Stimulated activated CD4-positive, alpha-beta T cell treated with anti-CD3 and anti-CD28 coated beads, Interleukin-2, amount 100 ng/mL, for 24 hours (primary cell): Measurements from ENCODE around the gene DGKD.

Experiments used
- DNase-seq, 2 donors: peaks; one replicate each; pipeline ENCODE4 v3.0.0-alpha.2; 2020

The DGKD gene

GRCh38 chr2:233430651-233431050, 76.4 kb downstream of the DGKD start:
- DNase-seq: no peak

- DNase-seq: no peak
These were observed 78.7 kb downstream of the DGKD start for GRCh38 chr2:233433029-233433428.

- DNase-seq: no peak
These were observed 79.5 kb downstream of the DGKD start for GRCh38 chr2:233433794-233434193.

- no peak for DNase-seq
These were observed 80.5 kb downstream of the DGKD start for GRCh38 chr2:233434666-233435330.

GRCh38 chr2:233435436-233436190, 81.3 kb downstream of the DGKD start:
- DNase-seq: no peak

GRCh38 chr2:233436191-233436581, 81.9 kb downstream of the DGKD start:
- no peak for DNase-seq

- DNase-seq: no peak
These were observed 82.6 kb downstream of the DGKD start for GRCh38 chr2:233436691-233437438.

- no peak for DNase-seq
These were observed 83.2 kb downstream of the DGKD start for GRCh38 chr2:233437439-233437955.

GRCh38 chr2:233438573-233439147, 84.4 kb downstream of the DGKD start:
- no peak for DNase-seq

- no peak for DNase-seq
These were observed 84.9 kb downstream of the DGKD start for GRCh38 chr2:233439191-233439590.

- DNase-seq: no peak
These were observed 86.0 kb downstream of the DGKD start for GRCh38 chr2:233440314-233440713.

- no peak for DNase-seq
These were observed 86.4 kb downstream of the DGKD start for GRCh38 chr2:233440714-233441113.

- DNase-seq: no peak
These were observed 87.1 kb downstream of the DGKD start for GRCh38 chr2:233441161-233442027.

- DNase-seq: no peak
These were observed 87.7 kb downstream of the DGKD start for GRCh38 chr2:233442028-233442310.

GRCh38 chr2:233443511-233444183, 89.4 kb downstream of the DGKD start:
- DNase-seq: peak; percentile 86

GRCh38 chr2:233444501-233444900, 90.2 kb downstream of the DGKD start:
- DNase-seq: no peak

GRCh38 chr2:233445152-233445830, 91.0 kb downstream of the DGKD start:
- DNase-seq: no peak

GRCh38 chr2:233446121-233446520, 91.8 kb downstream of the DGKD start:
- DNase-seq: no peak

GRCh38 chr2:233446606-233447305, 92.5 kb downstream of the DGKD start:
- DNase-seq: no peak

GRCh38 chr2:233447506-233448219, 93.4 kb downstream of the DGKD start:
- no peak for DNase-seq
